BE2C (cell line): ENCODE results near the gene SMIM23.

Experiments
- DNase-seq: peaks from one replicate; pipeline ENCODE4 v3.0.0-alpha.2; 2020
- H3K27me3 ChIP-seq: fragments of 250-450 bp; sonication (Bioruptor Pico); 2 replicates; pipeline ENCODE4 v1.5.1; 2020; ENCODE audit warnings: mild to moderate bottlenecking
- H3K36me3 ChIP-seq: fragments of 250-450 bp; sonication (Bioruptor Pico); 2 replicates; pipeline ENCODE4 v1.5.1; 2020; ENCODE audit warnings: mild to moderate bottlenecking
- H3K4me1 ChIP-seq: fragments of 250-450 bp; sonication (Bioruptor Pico); 2 replicates; pipeline ENCODE4 v1.5.1; 2020
- H3K4me3 ChIP-seq: 2 replicates; pipeline ENCODE4 v1.5.1; 2011; ENCODE audit warnings: low read depth, low read length
- H3K9me3 ChIP-seq: fragments of 250-450 bp; sonication (Bioruptor Pico); 2 replicates; pipeline ENCODE4 v1.5.1; 2020
- CTCF ChIP-seq: IDR thresholded peaks from 2 replicates; pipeline ENCODE4 v1.5.1; 2012; ENCODE audit warnings: mild to moderate bottlenecking, low read depth, low read length

The SMIM23 gene

GRCh38 chr5:171825051-171825450 lies 39.4 kb downstream of the SMIM23 start:
- no peak for DNase-seq
- no peaks in the 10 kb centered on the region for H3K4me1 ChIP-seq

GRCh38 chr5:171826132-171826531 lies 40.5 kb downstream of the SMIM23 start:
- Histone ChIP-seq H3K9me3 (no peaks in the 10 kb centered on the region), H3K4me1 (no peaks in the 10 kb centered on the region), H3K36me3 (no peaks in the 10 kb centered on the region), H3K27me3 (no peaks in the 10 kb centered on the region; the same call in 1 of the 2 replicates), H3K4me3 (no peak overlapping the region)
- no peak for TF ChIP-seq CTCF
- no peak for DNase-seq

More at GRCh38 chr5:171825051-171825450, 39.4 kb downstream of the SMIM23 start:
- Histone ChIP-seq H3K27me3 (no peaks in the 10 kb centered on the region; the same call in 1 of the 2 replicates), H3K9me3 (no peaks in the 10 kb centered on the region), H3K4me3 (no peak overlapping the region), H3K36me3 (no peaks in the 10 kb centered on the region)
- TF ChIP-seq CTCF, result no peak

DNA sequence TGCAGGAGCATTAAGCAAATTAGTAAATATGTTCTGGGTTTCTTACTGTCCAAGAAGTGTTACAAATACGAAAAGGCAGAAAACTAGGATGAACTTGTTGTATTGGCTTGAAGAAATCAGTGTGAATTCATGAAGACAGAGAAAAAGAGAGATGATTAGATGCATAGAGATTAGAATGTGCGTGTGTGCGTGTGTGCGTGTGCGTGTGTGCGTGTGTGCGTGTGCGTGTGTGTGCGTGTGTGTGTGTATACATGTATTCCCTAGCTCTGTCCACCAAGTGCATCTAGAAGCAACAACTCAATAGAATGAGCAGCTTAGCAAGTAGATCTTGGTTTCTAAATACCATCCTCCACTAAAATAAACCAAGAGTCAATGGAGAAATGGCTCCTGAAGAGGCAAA lies 41.5 kb downstream of the SMIM23 start:
- no peak for DNase-seq
- no peaks in the 10 kb centered on the region for H3K36me3 ChIP-seq
- no peak for TF ChIP-seq CTCF
- H3K27me3 ChIP-seq, result no peaks in the 10 kb centered on the region
- H3K9me3 ChIP-seq, result no peaks in the 10 kb centered on the region
- H3K4me3 ChIP-seq, result no peak overlapping the region
- H3K4me1 ChIP-seq, result no peaks in the 10 kb centered on the region

DNA sequence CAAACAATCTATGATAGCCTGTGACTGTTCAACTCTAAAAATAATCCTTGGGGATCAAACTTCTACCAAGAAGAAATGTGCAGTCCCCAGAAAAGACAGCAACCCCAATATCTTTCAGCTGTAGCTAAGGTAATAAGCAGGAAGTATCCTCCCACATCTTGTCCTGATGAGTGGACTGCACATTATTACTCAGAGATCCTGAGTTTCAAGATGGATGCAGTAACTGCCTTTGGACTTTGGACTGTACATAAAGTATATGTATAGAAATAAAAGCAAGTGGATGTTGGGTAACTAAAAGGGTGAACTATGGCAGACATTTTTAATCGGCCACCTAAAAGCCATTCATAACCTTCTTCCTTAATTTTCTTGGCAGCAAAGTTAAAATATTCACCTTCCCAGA lies 45.1 kb downstream of the SMIM23 start:
- TF ChIP-seq CTCF, result no peak
- no peaks in the 10 kb centered on the region for H3K9me3 ChIP-seq
- H3K36me3 ChIP-seq, result no peaks in the 10 kb centered on the region
- H3K27me3 ChIP-seq, result no peaks in the 10 kb centered on the region
- H3K4me1 ChIP-seq, result no peaks in the 10 kb centered on the region
- no peak for DNase-seq
- no peak overlapping the region for H3K4me3 ChIP-seq

DNA sequence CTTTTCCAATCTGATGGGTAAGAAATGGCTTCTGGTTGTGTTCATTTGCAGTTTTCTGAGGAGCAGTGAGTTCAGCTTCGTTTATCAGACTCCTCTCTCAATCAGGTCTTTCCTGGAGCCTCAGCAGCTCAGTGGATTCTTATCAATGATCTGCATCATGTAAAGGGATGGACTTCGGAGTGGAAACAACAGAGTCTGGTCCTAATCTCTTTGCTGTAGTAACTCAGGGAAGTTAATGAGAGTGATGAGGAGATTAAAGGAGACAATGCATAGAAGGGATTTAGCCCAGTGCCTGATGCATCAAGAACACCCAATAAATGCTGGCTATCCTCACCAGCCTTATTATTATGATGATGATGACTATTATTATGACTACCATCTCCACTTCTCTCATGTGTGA lies 47.2 kb downstream of the SMIM23 start:
- TF ChIP-seq CTCF, result no peak
- no peak for DNase-seq
- Histone ChIP-seq H3K4me3 (no peak overlapping the region), H3K36me3 (no peaks in the 10 kb centered on the region), H3K4me1 (no peaks in the 10 kb centered on the region), H3K9me3 (no peaks in the 10 kb centered on the region), H3K27me3 (no peaks in the 10 kb centered on the region)

DNA sequence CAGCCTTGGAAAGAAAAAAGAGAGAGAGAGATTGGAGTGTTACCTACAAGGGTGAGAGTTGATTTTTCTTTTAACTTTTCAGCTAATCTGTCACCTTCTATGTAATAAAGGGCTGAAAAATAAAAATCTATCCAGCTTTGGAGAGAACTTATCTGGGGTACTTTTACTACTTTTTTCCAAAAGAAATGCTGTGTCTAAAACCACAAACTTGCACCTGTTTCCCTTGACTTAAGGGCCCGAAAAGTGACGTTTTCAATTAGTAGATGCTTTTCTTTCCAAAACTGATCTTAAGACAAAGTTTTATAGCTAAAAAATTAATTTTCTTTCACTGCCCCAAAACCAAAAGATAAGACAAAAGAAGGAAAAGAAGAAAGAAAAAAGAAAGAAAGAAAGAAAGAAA lies 48.8 kb downstream of the SMIM23 start:
- no peak overlapping the region for H3K4me3 ChIP-seq
- H3K9me3 ChIP-seq, result no peaks in the 10 kb centered on the region
- no peak for DNase-seq
- no peaks in the 10 kb centered on the region for H3K36me3 ChIP-seq
- no peaks in the 10 kb centered on the region for H3K27me3 ChIP-seq
- no peaks in the 10 kb centered on the region for H3K4me1 ChIP-seq
- TF ChIP-seq CTCF, result no peak
